Keratinocyte (primary cell): ENCODE data around the gene ANKUB1. TPM values are rescaled to one million over a fixed set of nuclear protein-coding genes. Genes with fewer than 3 reads are reported as not detected.

ENCODE experiments used
- DNase-seq: peaks from one replicate; pipeline ENCODE4 v3.0.0-alpha.2; 2011; ENCODE audit warnings: low read depth, missing footprints, low spot score
- FAIRE-seq: peaks from 2 replicates; lab custom pipeline; 2011; peaks lifted over from hg19 to GRCh38; lab: Jason Lieb, UNC
- H2AFZ ChIP-seq: 2 replicates; pipeline ENCODE4 v1.6.0; 2012; ENCODE audit warnings: low read length, control low read depth, inconsistent platforms; ENCODE audit not compliant: control insufficient read depth
- H3K27ac ChIP-seq: 2 replicates; pipeline ENCODE4 v1.5.1; 2011; ENCODE audit warnings: low read length; ENCODE audit not compliant: control insufficient read depth, insufficient read depth
- H3K27me3 ChIP-seq: 3 replicates; pipeline ENCODE4 v1.6.0; 2011; ENCODE audit warnings: low read length; ENCODE audit not compliant: control insufficient read depth, insufficient read depth; ENCODE audit errors: extremely low read depth
- H3K36me3 ChIP-seq, 2 experiments: 2 replicates in 1 of 2; 3 replicates in 1 of 2; pipeline ENCODE4 v1.5.1; 2011; ENCODE audit warnings: low read length in 2 of 2, mild to moderate bottlenecking in 1 of 2; ENCODE audit not compliant: control insufficient read depth in 2 of 2, insufficient read depth in 2 of 2; ENCODE audit errors: extremely low read depth in 1 of 2
- H3K4me1 ChIP-seq: 3 replicates; pipeline ENCODE4 v1.5.1; 2011; ENCODE audit warnings: low read length; ENCODE audit not compliant: control insufficient read depth, insufficient read depth; ENCODE audit errors: extremely low read depth
- H3K4me2 ChIP-seq: 3 replicates; pipeline ENCODE4 v1.6.0; 2011; ENCODE audit warnings: low read depth, low read length; ENCODE audit not compliant: control insufficient read depth, insufficient read depth; ENCODE audit errors: extremely low read depth
- H3K4me3 ChIP-seq, 3 experiments: fragments of 200-600 bp in 1 of 3; sonication (generic) in 1 of 3; 2 replicates in 2 of 3; 3 replicates in 1 of 3; pipeline ENCODE4 v1.5.1; 2011 to 2016; ENCODE audit warnings: low read length in 3 of 3, mild to moderate bottlenecking in 3 of 3, control low read depth in 2 of 3, inconsistent platforms in 1 of 3, low read depth in 1 of 3, mixed read lengths in 1 of 3, mixed run types in 1 of 3, moderate library complexity in 1 of 3; ENCODE audit not compliant: control insufficient read depth in 2 of 3, insufficient read depth in 2 of 3; ENCODE audit errors: extremely low read depth in 1 of 3
- H3K79me2 ChIP-seq: 2 replicates; pipeline ENCODE4 v1.6.0; 2012; ENCODE audit warnings: low read length; ENCODE audit not compliant: control insufficient read depth, insufficient read depth
- H3K9ac ChIP-seq: 3 replicates; pipeline ENCODE4 v1.6.0; 2011; ENCODE audit warnings: low read length; ENCODE audit not compliant: control insufficient read depth, insufficient read depth; ENCODE audit errors: extremely low read depth
- H3K9me1 ChIP-seq: 3 replicates; pipeline ENCODE4 v1.6.0; 2011; ENCODE audit warnings: low read length; ENCODE audit not compliant: control insufficient read depth, insufficient read depth; ENCODE audit errors: extremely low read depth
- H3K9me3 ChIP-seq: 2 replicates; pipeline ENCODE4 v1.5.1; 2012; ENCODE audit warnings: low read depth, low read length; ENCODE audit not compliant: control insufficient read depth
- H4K20me1 ChIP-seq: 3 replicates; pipeline ENCODE4 v1.6.0; 2011; ENCODE audit warnings: low read length; ENCODE audit not compliant: control insufficient read depth, insufficient read depth; ENCODE audit errors: extremely low read depth
- EZH2 ChIP-seq: IDR thresholded peaks from one replicate; pipeline ENCODE4 v1.6.1; 2012; ENCODE audit warnings: inconsistent platforms, mild to moderate bottlenecking, low read length, moderate library complexity
- dilution Hi-C: fragments of 300-500 bp; cut with MboI; formaldehyde crosslinking; loops from one replicate; pipeline ENCODE4 v1.7.0; 2020; ENCODE audit warnings: low sequenced_read_pairs; ENCODE audit not compliant: extremely low pct_ligation_motif_present
- polyA plus RNA-seq, 5 experiments: library from polyadenylated mRNA; depleted of rRNA in 3 of 5; stranded (reverse) in 3 of 5; stranded (forward) in 1 of 5; unstranded in 1 of 5; fragments of >200 nt; gene quantifications; 1 replicate in 1 of 5; 2 replicates in 3 of 5; 3 replicates in 1 of 5; pipeline versions ENCODE4 v1.2.1 to v1.2.3, GENCODE V29; 2011 to 2012; ENCODE audit warnings: missing spikeins in 2 of 5, low read depth in 1 of 5, low replicate concordance in 1 of 5
- TF ChIP-seq, protein P1 (sequence below), 3 experiments: IDR thresholded peaks in 1 of 3; conservative IDR thresholded peaks in 1 of 3; optimal IDR thresholded peaks in 1 of 3; 2 replicates in 2 of 3; 3 replicates in 1 of 3; pipeline versions ENCODE3 to v1.5.1; 2011; ENCODE audit warnings: low read length in 3 of 3, mild to moderate bottlenecking in 3 of 3, moderate library complexity in 2 of 3, control low read depth in 1 of 3, inconsistent platforms in 1 of 3; ENCODE audit not compliant: insufficient read depth in 2 of 3; ENCODE audit errors: extremely low read depth in 1 of 3

ANKUB1 gene
- polyA plus RNA-seq, 1 donor (not counting 4 experiments of a cell fraction or from before 2014, with no cell fraction given): 0.66 TPM

DNA sequence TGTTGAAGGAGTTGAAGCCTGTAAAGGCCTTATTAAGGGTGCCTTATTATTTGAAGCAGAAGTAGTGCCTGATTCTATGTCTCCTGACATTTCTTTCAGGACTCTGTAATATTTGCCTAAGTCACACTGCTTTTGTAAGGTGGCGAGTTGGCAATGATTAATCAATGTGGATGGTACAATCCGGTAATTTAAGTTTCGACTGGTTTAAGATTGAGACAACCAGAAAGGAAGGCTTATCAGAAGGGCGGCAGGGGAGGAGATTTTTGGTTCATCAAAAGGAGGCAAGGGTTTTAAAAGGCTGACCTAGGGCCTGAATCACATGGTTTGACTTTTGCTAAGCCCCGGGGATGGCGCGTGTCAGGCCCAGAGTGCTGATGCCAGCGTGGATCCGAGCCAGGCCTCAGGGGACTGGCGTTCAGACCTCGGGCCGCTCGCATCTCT is 19.8 kb upstream of the ANKUB1 start:
- FAIRE-seq (no peak), DNase-seq (no peak)
- H3K4me3 ChIP-seq: peak overlapping the region in 2 of 3 experiments; percentile 81 to 91
- dilution Hi-C loops: no loop called here
- peak overlapping the region; percentile 99 for H3K27ac ChIP-seq
- no peaks in the 10 kb centered on the region for H3K36me3 ChIP-seq
- H3K4me1 ChIP-seq: peaks cover 45% of the 10 kb centered on the region
- H2AFZ ChIP-seq: peak overlapping the region; percentile 93
- H4K20me1 ChIP-seq: no peaks in the 10 kb centered on the region
- no peaks in the 10 kb centered on the region for H3K9me1 ChIP-seq
- TF ChIP-seq, protein P1, sequence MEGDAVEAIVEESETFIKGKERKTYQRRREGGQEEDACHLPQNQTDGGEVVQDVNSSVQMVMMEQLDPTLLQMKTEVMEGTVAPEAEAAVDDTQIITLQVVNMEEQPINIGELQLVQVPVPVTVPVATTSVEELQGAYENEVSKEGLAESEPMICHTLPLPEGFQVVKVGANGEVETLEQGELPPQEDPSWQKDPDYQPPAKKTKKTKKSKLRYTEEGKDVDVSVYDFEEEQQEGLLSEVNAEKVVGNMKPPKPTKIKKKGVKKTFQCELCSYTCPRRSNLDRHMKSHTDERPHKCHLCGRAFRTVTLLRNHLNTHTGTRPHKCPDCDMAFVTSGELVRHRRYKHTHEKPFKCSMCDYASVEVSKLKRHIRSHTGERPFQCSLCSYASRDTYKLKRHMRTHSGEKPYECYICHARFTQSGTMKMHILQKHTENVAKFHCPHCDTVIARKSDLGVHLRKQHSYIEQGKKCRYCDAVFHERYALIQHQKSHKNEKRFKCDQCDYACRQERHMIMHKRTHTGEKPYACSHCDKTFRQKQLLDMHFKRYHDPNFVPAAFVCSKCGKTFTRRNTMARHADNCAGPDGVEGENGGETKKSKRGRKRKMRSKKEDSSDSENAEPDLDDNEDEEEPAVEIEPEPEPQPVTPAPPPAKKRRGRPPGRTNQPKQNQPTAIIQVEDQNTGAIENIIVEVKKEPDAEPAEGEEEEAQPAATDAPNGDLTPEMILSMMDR (optimal IDR thresholded peaks at IDR 0.05 in 1 of 3, IDR thresholded peaks at IDR 0.05 in 1 of 3, conservative IDR thresholded peaks at IDR 0.05 in 1 of 3; ENCODE audit: extremely low read depth in 1 of 3, insufficient read depth in 2 of 3, low read length in 3 of 3): no peak
- no peak for TF ChIP-seq EZH2
- peak overlapping the region; percentile 99 for H3K9ac ChIP-seq
- peak overlapping the region; percentile 95 for H3K4me2 ChIP-seq
- peaks cover 39% of the 10 kb centered on the region for H3K79me2 ChIP-seq
- H3K9me3 ChIP-seq: no peaks in the 10 kb centered on the region
- no peaks in the 10 kb centered on the region for H3K27me3 ChIP-seq

DNA sequence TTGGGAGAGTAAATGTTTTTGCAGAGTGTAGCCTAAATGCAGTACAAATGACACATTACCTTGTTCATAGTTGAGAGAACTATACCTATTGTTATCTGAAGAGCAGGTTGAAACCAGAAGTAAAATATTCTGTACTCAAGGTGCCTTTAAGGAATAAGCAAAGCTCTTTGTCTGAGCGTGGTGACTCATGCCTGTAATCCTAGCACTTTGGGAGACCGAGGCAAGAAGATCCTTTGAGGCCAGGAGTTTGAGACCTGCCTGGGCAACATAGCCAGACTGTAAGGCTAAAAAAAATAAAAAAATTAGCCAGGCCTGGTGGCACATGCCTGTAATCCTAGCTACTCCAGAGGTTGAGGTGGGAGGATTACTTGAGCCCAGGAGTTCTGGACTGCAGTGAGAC is 18.5 kb upstream of the ANKUB1 start:
- no peak overlapping the region for H3K4me2 ChIP-seq
- dilution Hi-C loops: no loop called here

More for the DNA sequence above, 18.5 kb upstream of the ANKUB1 start:
- no peaks in the 10 kb centered on the region for H3K9me3 ChIP-seq
- H3K9ac ChIP-seq: no peak overlapping the region
- no peak for FAIRE-seq
- no peak overlapping the region for H3K4me3 ChIP-seq
- no peaks in the 10 kb centered on the region for H3K27me3 ChIP-seq
- peaks cover 32% of the 10 kb centered on the region for H3K4me1 ChIP-seq
- no peaks in the 10 kb centered on the region for H3K36me3 ChIP-seq
- no peak for TF ChIP-seq EZH2
- TF ChIP-seq, protein P1 (optimal IDR thresholded peaks at IDR 0.05 in 1 of 3, IDR thresholded peaks at IDR 0.05 in 1 of 3, conservative IDR thresholded peaks at IDR 0.05 in 1 of 3; ENCODE audit: extremely low read depth in 1 of 3, insufficient read depth in 2 of 3, low read length in 3 of 3): no peak
- H4K20me1 ChIP-seq: no peaks in the 10 kb centered on the region
- no peak for DNase-seq
- H2AFZ ChIP-seq: no peak overlapping the region
- H3K9me1 ChIP-seq: no peaks in the 10 kb centered on the region
- H3K27ac ChIP-seq: no peak overlapping the region
- peaks cover 27% of the 10 kb centered on the region for H3K79me2 ChIP-seq
